H9 (cell line): ENCODE measurements around the gene TMEM116. TPM values are rescaled to one million over a fixed set of nuclear protein-coding genes. Genes with fewer than 3 reads are reported as not detected.

ENCODE experiments used
- DNase-seq: peaks from one replicate; pipeline ENCODE4 v3.0.0-alpha.2; 2017
- H2AFZ ChIP-seq: one replicate; pipeline ENCODE4 v1.6.1; 2013; ENCODE audit warnings: mild to moderate bottlenecking, low read length, control low read depth, moderate library complexity
- H2AK5ac ChIP-seq: 2 replicates; pipeline ENCODE4 v1.6.1; 2013; ENCODE audit warnings: low read length, control low read depth, mixed read lengths; ENCODE audit not compliant: insufficient read length
- H2BK120ac ChIP-seq: one replicate; pipeline ENCODE4 v1.6.1; 2013; ENCODE audit warnings: low read depth, mild to moderate bottlenecking, low read length, control low read depth, inconsistent platforms; ENCODE audit not compliant: poor library complexity, severe bottlenecking
- H2BK12ac ChIP-seq: 2 replicates; pipeline ENCODE4 v1.6.1; 2013; ENCODE audit warnings: low read length, control low read depth, mixed read lengths, low read depth; ENCODE audit not compliant: insufficient read length
- H2BK15ac ChIP-seq: 2 replicates; pipeline ENCODE4 v1.6.1; 2013; ENCODE audit warnings: low read depth, low read length, control low read depth
- H2BK20ac ChIP-seq: one replicate; pipeline ENCODE4 v1.6.1; 2013; ENCODE audit warnings: low read depth, mild to moderate bottlenecking, low read length, control low read depth, inconsistent platforms; ENCODE audit not compliant: poor library complexity, severe bottlenecking
- H2BK5ac ChIP-seq: 2 replicates; pipeline ENCODE4 v1.6.1; 2013; ENCODE audit warnings: low read length, control low read depth, mixed read lengths; ENCODE audit not compliant: insufficient read length
- H3K14ac ChIP-seq: 2 replicates; pipeline ENCODE4 v1.6.1; 2013; ENCODE audit warnings: low read length, control low read depth; ENCODE audit not compliant: insufficient read depth
- H3K18ac ChIP-seq: 2 replicates; pipeline ENCODE4 v1.6.1; 2013; ENCODE audit warnings: low read depth, mild to moderate bottlenecking, mixed read lengths, low read length, control low read depth; ENCODE audit not compliant: insufficient read length
- H3K23ac ChIP-seq: 2 replicates; pipeline ENCODE4 v1.6.1; 2013; ENCODE audit warnings: low read length, control low read depth, mixed read lengths, low read depth; ENCODE audit not compliant: insufficient read length
- H3K23me2 ChIP-seq: 2 replicates; pipeline ENCODE4 v1.6.1; 2013; ENCODE audit warnings: low read depth, mild to moderate bottlenecking, mixed read lengths, low read length, control low read depth; ENCODE audit not compliant: insufficient read length, poor library complexity, severe bottlenecking
- H3K27ac ChIP-seq: 2 replicates; pipeline ENCODE4 v1.5.1; 2013; ENCODE audit warnings: low read length, control low read depth, mixed read lengths, low read depth; ENCODE audit not compliant: insufficient read length
- H3K27me3 ChIP-seq: 2 replicates; pipeline ENCODE4 v1.6.1; 2013; ENCODE audit warnings: low read length, control low read depth, inconsistent platforms; ENCODE audit not compliant: insufficient read depth
- H3K4ac ChIP-seq: 2 replicates; pipeline ENCODE4 v1.6.1; 2013; ENCODE audit warnings: low read depth, mild to moderate bottlenecking, control low read depth, inconsistent platforms, low read length, moderate library complexity
- H3K4me1 ChIP-seq: 2 replicates; pipeline ENCODE4 v1.6.1; 2013; ENCODE audit warnings: low read length, control low read depth, inconsistent platforms; ENCODE audit not compliant: insufficient read depth
- H3K4me2 ChIP-seq: 2 replicates; pipeline ENCODE4 v1.6.1; 2013; ENCODE audit warnings: low read length, control low read depth, mixed read lengths; ENCODE audit not compliant: insufficient read length, insufficient read depth
- H3K56ac ChIP-seq: 2 replicates; pipeline ENCODE4 v1.6.1; 2013; ENCODE audit warnings: low read depth, mild to moderate bottlenecking, mixed read lengths, low read length, control low read depth; ENCODE audit not compliant: insufficient read length
- H3K79me1 ChIP-seq: 2 replicates; pipeline ENCODE4 v1.6.1; 2013; ENCODE audit warnings: low read depth, mild to moderate bottlenecking, moderate library complexity, low read length, control low read depth, inconsistent platforms; ENCODE audit not compliant: insufficient read depth, poor library complexity, severe bottlenecking
- H3K79me2 ChIP-seq: 2 replicates; pipeline ENCODE4 v1.6.1; 2013; ENCODE audit warnings: low read length, control low read depth, inconsistent platforms; ENCODE audit not compliant: insufficient read depth
- H3K9ac ChIP-seq: 2 replicates; pipeline ENCODE4 v1.6.1; 2013; ENCODE audit warnings: low read length, control low read depth, mixed read lengths; ENCODE audit not compliant: insufficient read length; ENCODE audit errors: extremely low read depth
- H3K9me3 ChIP-seq: one replicate; pipeline ENCODE4 v1.6.1; 2013; ENCODE audit warnings: low read depth, low read length, inconsistent platforms; ENCODE audit not compliant: control insufficient read depth
- H3T11ph ChIP-seq: one replicate; pipeline ENCODE4 v1.6.1; 2013; ENCODE audit warnings: mild to moderate bottlenecking, low read length, control low read depth, inconsistent platforms
- H4K20me1 ChIP-seq: one replicate; pipeline ENCODE4 v1.6.1; 2013; ENCODE audit not compliant: control insufficient read depth, insufficient read length, insufficient read depth
- H4K5ac ChIP-seq: 2 replicates; pipeline ENCODE4 v1.6.1; 2013; ENCODE audit warnings: low read depth, mild to moderate bottlenecking, mixed read lengths, low read length, control low read depth; ENCODE audit not compliant: insufficient read length
- H4K8ac ChIP-seq: replicated peaks from 2 replicates; pipeline ENCODE4 v1.6.1; 2013; ENCODE audit warnings: low read length, control low read depth, mixed read lengths, low read depth; ENCODE audit not compliant: insufficient read length
- H4K91ac ChIP-seq: 2 replicates; pipeline ENCODE4 v1.6.1; 2013; ENCODE audit warnings: low read depth, mild to moderate bottlenecking, moderate library complexity, mixed read lengths, low read length, control low read depth; ENCODE audit not compliant: insufficient read length
- H3K27ac Mint-ChIP-seq, 3 experiments: 2 replicates in 2 of 3; 3 replicates in 1 of 3; pipeline ENCODE4 v1.8.0; 2020 to 2021; ENCODE audit warnings: mixed read lengths in 3 of 3, mild to moderate bottlenecking in 1 of 3, moderate library complexity in 1 of 3
- H3K27me3 Mint-ChIP-seq: 2 replicates; pipeline ENCODE4 v1.8.0; 2021; ENCODE audit warnings: low read depth, mild to moderate bottlenecking, moderate library complexity, mixed read lengths
- H3K36me3 Mint-ChIP-seq, 3 experiments: 2 replicates in 2 of 3; 3 replicates in 1 of 3; pipeline ENCODE4 v1.8.0; 2020 to 2021; ENCODE audit warnings: low read depth in 3 of 3, mixed read lengths in 3 of 3; ENCODE audit not compliant: insufficient read depth in 1 of 3
- H3K4me1 Mint-ChIP-seq, 2 experiments: 2 replicates each; pipeline ENCODE4 v1.8.0; 2020; ENCODE audit warnings: mixed read lengths in 2 of 2
- H3K4me3 Mint-ChIP-seq, 2 experiments: 2 replicates in 1 of 2; 3 replicates in 1 of 2; pipeline ENCODE4 v1.8.0; 2020 to 2021; ENCODE audit warnings: mild to moderate bottlenecking in 2 of 2, mixed read lengths in 2 of 2, moderate library complexity in 1 of 2
- H3K9me3 Mint-ChIP-seq, 2 experiments: 2 replicates in 1 of 2; 3 replicates in 1 of 2; pipeline ENCODE4 v1.8.0; 2020; ENCODE audit warnings: mild to moderate bottlenecking in 2 of 2, mixed read lengths in 2 of 2, moderate library complexity in 1 of 2
- total RNA-seq: library from RNA; stranded (reverse); gene quantifications from 2 replicates; pipeline ENCODE4 v1.2.1, GENCODE V29; 2021
- TF ChIP-seq, protein P1 (sequence below): fragments of 200-600 bp; sonication (generic); conservative IDR thresholded peaks from 3 replicates; pipeline ENCODE4 v1.8.0; 2021; ENCODE audit warnings: antibody characterized with exemption, mild to moderate bottlenecking

TMEM116 gene
- total RNA-seq, 1 experiment from 2014 or later: 10.8 TPM

DNA sequence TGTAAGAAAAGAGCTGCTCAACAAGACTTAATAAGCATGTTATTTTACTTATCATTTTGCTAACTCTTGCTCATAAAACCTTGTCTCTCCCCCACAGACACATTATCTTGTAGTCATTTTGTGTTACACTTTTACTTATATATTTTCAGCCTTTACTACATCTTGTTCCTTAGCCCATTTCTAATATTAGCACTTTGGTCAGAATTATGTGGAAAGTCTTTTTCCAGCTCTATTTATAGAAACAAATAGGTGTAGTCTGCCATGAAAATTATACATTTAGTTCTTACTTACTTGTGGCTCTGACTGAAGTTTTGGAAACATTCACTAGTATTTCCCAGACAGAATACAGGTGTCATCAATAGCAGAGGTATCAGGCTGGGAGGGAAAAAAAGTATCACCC is 76.1 kb downstream of the TMEM116 start:
- Histone ChIP-seq H3K27ac (no peak overlapping the region), H3K23me2 (no peaks in the 10 kb centered on the region), H3K9me3 (no peaks in the 10 kb centered on the region), H3T11ph (no peak overlapping the region), H2BK15ac (no peak overlapping the region), H3K4me1 (no peaks in the 10 kb centered on the region), H3K9ac (no peak overlapping the region), H3K79me2 (no peaks in the 10 kb centered on the region), H2BK12ac (no peak overlapping the region), H3K56ac (no peak overlapping the region), H4K91ac (no peak overlapping the region), H4K5ac (no peak overlapping the region), H3K4me2 (no peak overlapping the region), H3K79me1 (no peaks in the 10 kb centered on the region), H3K27me3 (no peaks in the 10 kb centered on the region), H3K18ac (no peak overlapping the region), H3K4ac (no peak overlapping the region), H4K20me1 (no peaks in the 10 kb centered on the region), H2BK5ac (no peak overlapping the region), H2AFZ (no peak overlapping the region), H4K8ac (no peak overlapping the region), H2BK20ac (no peak overlapping the region), H3K23ac (no peak overlapping the region), H3K14ac (no peak overlapping the region), H2BK120ac (no peak overlapping the region), H2AK5ac (no peak overlapping the region)
- H3K27me3 Mint-ChIP-seq: no peaks in the 10 kb centered on the region
- H3K4me1 Mint-ChIP-seq: peaks cover 0 to 7% of the 10 kb centered on the region in 2 experiments; a peak in 2 of 4 replicates
- H3K36me3 Mint-ChIP-seq: no peaks in the 10 kb centered on the region
- H3K4me3 Mint-ChIP-seq: no peak overlapping the region
- no peak overlapping the region for H3K27ac Mint-ChIP-seq
- no peak for DNase-seq
- H3K9me3 Mint-ChIP-seq: no peaks in the 10 kb centered on the region
- TF ChIP-seq, protein P1, sequence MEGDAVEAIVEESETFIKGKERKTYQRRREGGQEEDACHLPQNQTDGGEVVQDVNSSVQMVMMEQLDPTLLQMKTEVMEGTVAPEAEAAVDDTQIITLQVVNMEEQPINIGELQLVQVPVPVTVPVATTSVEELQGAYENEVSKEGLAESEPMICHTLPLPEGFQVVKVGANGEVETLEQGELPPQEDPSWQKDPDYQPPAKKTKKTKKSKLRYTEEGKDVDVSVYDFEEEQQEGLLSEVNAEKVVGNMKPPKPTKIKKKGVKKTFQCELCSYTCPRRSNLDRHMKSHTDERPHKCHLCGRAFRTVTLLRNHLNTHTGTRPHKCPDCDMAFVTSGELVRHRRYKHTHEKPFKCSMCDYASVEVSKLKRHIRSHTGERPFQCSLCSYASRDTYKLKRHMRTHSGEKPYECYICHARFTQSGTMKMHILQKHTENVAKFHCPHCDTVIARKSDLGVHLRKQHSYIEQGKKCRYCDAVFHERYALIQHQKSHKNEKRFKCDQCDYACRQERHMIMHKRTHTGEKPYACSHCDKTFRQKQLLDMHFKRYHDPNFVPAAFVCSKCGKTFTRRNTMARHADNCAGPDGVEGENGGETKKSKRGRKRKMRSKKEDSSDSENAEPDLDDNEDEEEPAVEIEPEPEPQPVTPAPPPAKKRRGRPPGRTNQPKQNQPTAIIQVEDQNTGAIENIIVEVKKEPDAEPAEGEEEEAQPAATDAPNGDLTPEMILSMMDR: no peak
